ENCODE measurements around the gene F7. TPM values are rescaled to one million over a fixed set of nuclear protein-coding genes. Genes with fewer than 3 reads are reported as not detected.

The F7 gene
- total and polyA plus RNA-seq, 2 donors (not counting 1 experiment from before 2014, with no cell fraction given), result not detected

DNA sequence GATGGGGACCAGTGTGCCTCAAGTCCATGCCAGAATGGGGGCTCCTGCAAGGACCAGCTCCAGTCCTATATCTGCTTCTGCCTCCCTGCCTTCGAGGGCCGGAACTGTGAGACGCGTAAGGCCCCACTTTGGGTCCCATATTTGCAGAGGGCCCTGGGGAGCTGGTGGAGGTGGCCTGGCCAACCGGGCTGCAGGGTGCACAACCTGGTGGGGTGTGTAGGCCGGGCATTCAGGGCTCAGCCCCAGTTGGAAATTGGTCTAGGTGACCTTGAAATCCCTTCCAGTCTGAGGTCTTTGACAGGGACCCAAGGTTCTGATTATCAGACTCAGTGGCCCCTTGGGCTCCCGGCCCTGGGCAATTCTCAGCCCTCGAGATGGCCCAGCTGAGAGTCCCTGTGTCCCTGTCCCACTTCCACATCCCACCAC is 8.3 kb downstream of the F7 start:
- no peak overlapping the region for H3K4me3 Mint-ChIP-seq
- WGBS (ENCODE audit: insufficient coverage), result 96% methylated on average over 7 of the region's 8 CpGs
- POLR2A ChIA-PET, result no interaction called here

DNA sequence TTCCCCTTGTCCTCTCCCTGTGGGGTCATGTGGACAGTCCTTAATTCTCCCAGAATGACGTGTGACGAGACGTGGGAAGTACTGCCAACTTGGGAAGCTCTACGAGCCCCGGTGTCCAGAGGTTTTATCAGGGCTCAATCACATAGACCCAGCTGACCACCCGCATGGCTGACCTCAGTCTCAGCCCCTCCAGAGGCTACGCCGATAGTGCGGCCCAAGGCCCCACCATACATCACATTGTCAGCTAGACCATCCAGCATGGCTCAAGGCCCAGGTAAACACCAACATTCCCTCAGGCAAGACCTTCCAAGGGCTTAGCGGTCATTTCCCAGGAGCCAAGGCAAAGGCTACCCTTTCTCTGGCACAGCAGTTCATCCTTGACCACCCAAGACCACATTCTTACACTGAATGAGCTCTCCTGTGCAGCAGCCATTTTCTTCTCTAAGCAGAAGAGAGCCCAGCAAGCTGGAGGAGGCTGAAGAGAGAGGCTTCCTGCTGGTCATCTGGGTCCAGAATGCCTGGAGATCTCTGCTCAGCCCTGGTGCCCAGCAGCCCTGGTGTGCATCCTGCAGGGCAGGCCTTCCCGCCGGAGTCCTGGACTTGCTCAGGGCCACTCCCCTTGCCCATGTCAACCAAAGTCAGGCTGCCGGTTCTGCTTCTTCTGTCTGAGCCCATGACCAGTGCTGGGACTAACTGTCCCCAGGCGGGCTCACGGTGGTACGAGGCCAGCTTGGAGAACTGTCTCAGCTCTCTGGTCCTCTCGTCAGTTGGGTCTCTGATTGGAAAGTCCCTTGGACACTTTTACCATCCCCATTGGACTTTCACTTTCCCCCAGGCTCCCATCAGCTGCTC is 9.1 kb downstream of the F7 start:
- TF ChIP-seq, protein P1, sequence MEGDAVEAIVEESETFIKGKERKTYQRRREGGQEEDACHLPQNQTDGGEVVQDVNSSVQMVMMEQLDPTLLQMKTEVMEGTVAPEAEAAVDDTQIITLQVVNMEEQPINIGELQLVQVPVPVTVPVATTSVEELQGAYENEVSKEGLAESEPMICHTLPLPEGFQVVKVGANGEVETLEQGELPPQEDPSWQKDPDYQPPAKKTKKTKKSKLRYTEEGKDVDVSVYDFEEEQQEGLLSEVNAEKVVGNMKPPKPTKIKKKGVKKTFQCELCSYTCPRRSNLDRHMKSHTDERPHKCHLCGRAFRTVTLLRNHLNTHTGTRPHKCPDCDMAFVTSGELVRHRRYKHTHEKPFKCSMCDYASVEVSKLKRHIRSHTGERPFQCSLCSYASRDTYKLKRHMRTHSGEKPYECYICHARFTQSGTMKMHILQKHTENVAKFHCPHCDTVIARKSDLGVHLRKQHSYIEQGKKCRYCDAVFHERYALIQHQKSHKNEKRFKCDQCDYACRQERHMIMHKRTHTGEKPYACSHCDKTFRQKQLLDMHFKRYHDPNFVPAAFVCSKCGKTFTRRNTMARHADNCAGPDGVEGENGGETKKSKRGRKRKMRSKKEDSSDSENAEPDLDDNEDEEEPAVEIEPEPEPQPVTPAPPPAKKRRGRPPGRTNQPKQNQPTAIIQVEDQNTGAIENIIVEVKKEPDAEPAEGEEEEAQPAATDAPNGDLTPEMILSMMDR (IDR thresholded peaks at IDR 0.05), result no peak
- no peak for TF ChIP-seq EZH2 (IDR thresholded peaks at IDR 0.05; ENCODE audit: borderline replicate concordance, insufficient read depth, low read depth, low read length, poor library complexity, severe bottlenecking)
- Histone ChIP-seq H3K27ac (ENCODE audit: low read length in 2 of 2) (no peak overlapping the region), H2AFZ (ENCODE audit: insufficient read depth, low read depth, low read length, poor library complexity, severe bottlenecking) (no peak overlapping the region), H4K20me1 (ENCODE audit: control insufficient read depth, insufficient read depth, low read length, poor library complexity, severe bottlenecking) (no peaks in the 10 kb centered on the region), H3K9ac (ENCODE audit: low read length) (no peak overlapping the region), H3K36me3 (replicated peaks in 1 of 2; ENCODE audit: control extremely low read depth in 1 of 2, control insufficient read depth in 1 of 2, extremely low read depth in 1 of 2, insufficient read depth in 2 of 2, low read length in 1 of 2) (no peaks in the 10 kb centered on the region), H3K4me3 (ENCODE audit: control extremely low read depth in 1 of 5, extremely low read depth in 1 of 5, insufficient read depth in 1 of 5, low read depth in 2 of 5, low read length in 4 of 5) (no peak overlapping the region), H3K79me2 (ENCODE audit: control insufficient read depth, insufficient read depth, low read length) (no peaks in the 10 kb centered on the region), H3K4me1 (ENCODE audit: control insufficient read depth in 2 of 2, insufficient read depth in 2 of 2, low read length in 2 of 2) (peaks cover 0 to 2% of the 10 kb centered on the region in 2 donors), H3K4me2 (replicated peaks; ENCODE audit: low read depth, low read length, poor library complexity, severe bottlenecking) (no peak overlapping the region), H3K9me3 (ENCODE audit: control extremely low read depth in 1 of 3, control insufficient read depth in 2 of 3, insufficient read depth in 1 of 3, low read length in 2 of 3) (peaks cover 0 to 7% (median 0%) of the 10 kb centered on the region in 3 donors), H3K27me3 (replicated peaks in 1 of 4; ENCODE audit: control extremely low read depth in 1 of 4, control insufficient read depth in 3 of 4, insufficient read depth in 4 of 4, low read length in 3 of 4) (peaks cover 0 to 10% (median 2%) of the 10 kb centered on the region in 4 experiments)
- Mint-ChIP-seq H3K4me3 (no peak overlapping the region), H3K4me1 (no peaks in the 10 kb centered on the region), H3K27ac (no peak overlapping the region), H3K9me3 (ENCODE audit: insufficient read depth) (no peaks in the 10 kb centered on the region), H3K27me3 (no peaks in the 10 kb centered on the region)
- ChIA-PET CTCF (no interaction called here), POLR2A (no interaction called here)
- intact Hi-C loops (cut with micrococcal nuclease), result no loop called here
- DNase-seq (no peak), ATAC-seq (ENCODE audit: low read depth) (no peak)
- 95% methylated on average over 17 of the region's 17 CpGs for WGBS (ENCODE audit: insufficient coverage)

More for the DNA sequence above, 8.3 kb downstream of the F7 start:
- H2AFZ ChIP-seq (ENCODE audit: insufficient read depth, low read depth, low read length, poor library complexity, severe bottlenecking), result no peak overlapping the region
- ATAC-seq (ENCODE audit: low read depth) (no peak), DNase-seq (no peak)
- no peak overlapping the region for H3K27ac ChIP-seq (ENCODE audit: low read length in 2 of 2)
- H3K4me3 ChIP-seq (ENCODE audit: control extremely low read depth in 1 of 5, extremely low read depth in 1 of 5, insufficient read depth in 1 of 5, low read depth in 2 of 5, low read length in 4 of 5), result no peak overlapping the region
- no peak overlapping the region for H3K4me2 ChIP-seq (replicated peaks; ENCODE audit: low read depth, low read length, poor library complexity, severe bottlenecking)
- intact Hi-C loops (cut with micrococcal nuclease), result no loop called here
- H3K27me3 ChIP-seq (replicated peaks in 1 of 4; ENCODE audit: control extremely low read depth in 1 of 4, control insufficient read depth in 3 of 4, insufficient read depth in 4 of 4, low read length in 3 of 4), result peaks cover 0 to 16% (median 2%) of the 10 kb centered on the region in 4 experiments
- H3K79me2 ChIP-seq (ENCODE audit: control insufficient read depth, insufficient read depth, low read length), result no peaks in the 10 kb centered on the region
- H3K9me3 ChIP-seq (ENCODE audit: control extremely low read depth in 1 of 3, control insufficient read depth in 2 of 3, insufficient read depth in 1 of 3, low read length in 2 of 3), result peaks cover 0 to 13% (median 0%) of the 10 kb centered on the region in 3 donors
- no peak overlapping the region for H3K9ac ChIP-seq (ENCODE audit: low read length)
- TF ChIP-seq, protein P1 (IDR thresholded peaks at IDR 0.05), result no peak
- no peak for TF ChIP-seq EZH2 (IDR thresholded peaks at IDR 0.05; ENCODE audit: borderline replicate concordance, insufficient read depth, low read depth, low read length, poor library complexity, severe bottlenecking)
- Mint-ChIP-seq H3K27me3 (peaks cover 3% of the 10 kb centered on the region), H3K9me3 (ENCODE audit: insufficient read depth) (no peaks in the 10 kb centered on the region), H3K4me1 (no peaks in the 10 kb centered on the region), H3K27ac (no peak overlapping the region)
- no peaks in the 10 kb centered on the region for H3K36me3 ChIP-seq (replicated peaks in 1 of 2; ENCODE audit: control extremely low read depth in 1 of 2, control insufficient read depth in 1 of 2, extremely low read depth in 1 of 2, insufficient read depth in 2 of 2, low read length in 1 of 2)
- CTCF ChIA-PET, result no interaction called here
- peaks cover 0 to 3% of the 10 kb centered on the region in 2 donors for H3K4me1 ChIP-seq (ENCODE audit: control insufficient read depth in 2 of 2, insufficient read depth in 2 of 2, low read length in 2 of 2)
- H4K20me1 ChIP-seq (ENCODE audit: control insufficient read depth, insufficient read depth, low read length, poor library complexity, severe bottlenecking), result no peaks in the 10 kb centered on the region

Measured in B cell (primary cell).